ENCODE results near the gene DYNLT2B. TPM values are rescaled to one million over a fixed set of nuclear protein-coding genes. Genes with fewer than 3 reads are reported as not detected.

The DYNLT2B gene
- total and polyA plus RNA-seq, 2 donors (not counting 3 experiments of a cell fraction or from before 2014, with no cell fraction given), result 9.2 to 13.9 TPM

DNA sequence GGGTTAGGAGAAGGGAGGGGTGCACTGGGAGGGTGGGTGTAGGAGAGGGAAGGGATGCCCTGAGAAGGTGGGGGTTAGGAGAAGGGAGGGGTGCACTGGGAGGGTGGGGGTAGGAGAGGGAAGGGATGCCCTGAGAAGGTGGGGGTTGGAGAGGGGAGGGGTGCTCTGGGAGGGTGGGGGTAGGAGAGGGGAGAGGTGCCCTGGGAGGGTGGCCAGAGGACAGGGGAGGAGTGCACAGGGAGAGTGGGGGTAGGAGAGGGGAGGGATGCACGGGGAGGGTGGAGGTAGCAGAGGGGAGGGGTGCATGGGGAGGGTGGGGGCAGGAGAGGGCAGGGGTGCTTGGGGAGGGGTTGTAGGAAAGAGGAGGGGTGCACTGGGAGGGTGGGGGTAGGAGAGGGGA is 16.9 kb upstream of the DYNLT2B start:
- no peaks in the 10 kb centered on the region for H3K79me2 ChIP-seq (ENCODE audit: control insufficient read depth, insufficient read depth, low read length)
- H3K9me3 ChIP-seq (replicated peaks; ENCODE audit: control insufficient read depth, insufficient read depth, low read length), result no peaks in the 10 kb centered on the region
- no peak overlapping the region for H3K4me2 ChIP-seq (ENCODE audit: insufficient read depth, low read length)
- no peaks in the 10 kb centered on the region for H3K27me3 ChIP-seq (ENCODE audit: control insufficient read depth in 2 of 2, insufficient read depth in 2 of 2, low read length in 2 of 2)
- intact Hi-C loops (cut with micrococcal nuclease), result no loop called here
- H3K4me3 ChIP-seq (replicated peaks in 1 of 3; ENCODE audit: insufficient read depth in 1 of 3, low read depth in 1 of 3, low read length in 3 of 3), result no peak overlapping the region
- H3K9ac ChIP-seq (replicated peaks; ENCODE audit: extremely low read depth, insufficient read depth, low read length), result no peak overlapping the region
- DNase-seq (ENCODE audit: low read depth, low spot score) (no peak), FAIRE-seq (no peak)
- no peaks in the 10 kb centered on the region for H3K9me1 ChIP-seq (replicated peaks; ENCODE audit: control insufficient read depth, extremely low read depth, insufficient read depth, low read length)
- H3K27ac ChIP-seq (ENCODE audit: insufficient read depth, low read depth, low read length), result no peak overlapping the region
- dilution Hi-C loops (cut with MboI; ENCODE audit: extremely low pct_ligation_motif_present, low sequenced_read_pairs), result no loop called here
- POLR2A ChIA-PET, result no interaction called here
- no peaks in the 10 kb centered on the region for H3K4me1 ChIP-seq (ENCODE audit: control insufficient read depth, extremely low read depth, insufficient read depth, low read length)
- no peak for TF ChIP-seq POLR2A (IDR thresholded peaks at IDR 0.05; ENCODE audit: low read depth, low read length)
- TF ChIP-seq, protein P1, sequence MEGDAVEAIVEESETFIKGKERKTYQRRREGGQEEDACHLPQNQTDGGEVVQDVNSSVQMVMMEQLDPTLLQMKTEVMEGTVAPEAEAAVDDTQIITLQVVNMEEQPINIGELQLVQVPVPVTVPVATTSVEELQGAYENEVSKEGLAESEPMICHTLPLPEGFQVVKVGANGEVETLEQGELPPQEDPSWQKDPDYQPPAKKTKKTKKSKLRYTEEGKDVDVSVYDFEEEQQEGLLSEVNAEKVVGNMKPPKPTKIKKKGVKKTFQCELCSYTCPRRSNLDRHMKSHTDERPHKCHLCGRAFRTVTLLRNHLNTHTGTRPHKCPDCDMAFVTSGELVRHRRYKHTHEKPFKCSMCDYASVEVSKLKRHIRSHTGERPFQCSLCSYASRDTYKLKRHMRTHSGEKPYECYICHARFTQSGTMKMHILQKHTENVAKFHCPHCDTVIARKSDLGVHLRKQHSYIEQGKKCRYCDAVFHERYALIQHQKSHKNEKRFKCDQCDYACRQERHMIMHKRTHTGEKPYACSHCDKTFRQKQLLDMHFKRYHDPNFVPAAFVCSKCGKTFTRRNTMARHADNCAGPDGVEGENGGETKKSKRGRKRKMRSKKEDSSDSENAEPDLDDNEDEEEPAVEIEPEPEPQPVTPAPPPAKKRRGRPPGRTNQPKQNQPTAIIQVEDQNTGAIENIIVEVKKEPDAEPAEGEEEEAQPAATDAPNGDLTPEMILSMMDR (IDR thresholded peaks at IDR 0.05; ENCODE audit: extremely low read depth in 1 of 2, insufficient read depth in 1 of 2, low read depth in 1 of 2, low read length in 2 of 2), result no peak
- no peak for TF ChIP-seq JUN (IDR thresholded peaks at IDR 0.05; ENCODE audit: borderline replicate concordance, insufficient read depth, insufficient read length, low read depth)
- TF ChIP-seq, protein P2, sequence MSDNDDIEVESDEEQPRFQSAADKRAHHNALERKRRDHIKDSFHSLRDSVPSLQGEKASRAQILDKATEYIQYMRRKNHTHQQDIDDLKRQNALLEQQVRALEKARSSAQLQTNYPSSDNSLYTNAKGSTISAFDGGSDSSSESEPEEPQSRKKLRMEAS (IDR thresholded peaks at IDR 0.05; ENCODE audit: insufficient read depth, insufficient read length), result no peak
- TF ChIP-seq MYC (IDR thresholded peaks at IDR 0.05; ENCODE audit: low read depth, low read length), result no peak
- TF ChIP-seq GATA2 (IDR thresholded peaks at IDR 0.05; ENCODE audit: insufficient read depth, insufficient read length, low read depth, low read length), result no peak
- TF ChIP-seq FOS (IDR thresholded peaks at IDR 0.05; ENCODE audit: borderline replicate concordance, insufficient read depth, low read length), result no peak
- TF ChIP-seq EZH2 (IDR thresholded peaks at IDR 0.05; ENCODE audit: borderline replicate concordance, low read depth, low read length, severe bottlenecking), result no peak
- no peak for TF ChIP-seq POLR2AphosphoS5 (IDR thresholded peaks at IDR 0.05; ENCODE audit: insufficient read depth, low read depth, low read length)
- no TSS peak for BruUV-seq (replicated peaks)
- no peak overlapping the region for H2AFZ ChIP-seq (ENCODE audit: low read depth, low read length)
- CTCF ChIA-PET, result no interaction called here
- no peaks in the 10 kb centered on the region for H3K36me3 ChIP-seq (ENCODE audit: control insufficient read depth in 2 of 2, extremely low read depth in 1 of 2, insufficient read depth in 2 of 2, low read length in 2 of 2)
- no peaks in the 10 kb centered on the region for H4K20me1 ChIP-seq (replicated peaks; ENCODE audit: control insufficient read depth, extremely low read depth, insufficient read depth, low read length)
